Stimulated activated CD8-positive, alpha-beta memory T cell treated with anti-CD3 and anti-CD28 coated beads, Interleukin-15, amount 100 ng/mL, for 48 hours (primary cell): ENCODE measurements around the gene TMEM87A.

Source experiments
- DNase-seq, 2 donors: peaks; one replicate each; pipeline ENCODE4 v3.0.0-alpha.2; 2020; ENCODE audit warnings: low read depth in 2 of 2

TMEM87A gene

GRCh38 chr15:42207674-42208579 is 65.3 kb downstream of the TMEM87A start, which contains the start of gene VPS39:
Gene VPS39, minus strand, starts transcription at chr15:42208304. Its CDS starts 151 bp downstream, at chr15:42208153.
- DNase-seq = peak; percentile 75

GRCh38 chr15:42206406-42206805 is 66.8 kb downstream of the TMEM87A start:
- no peak for DNase-seq

- DNase-seq = no peak
Observed at GRCh38 chr15:42203891-42204290, 69.3 kb downstream of the TMEM87A start.

GRCh38 chr15:42202653-42203052 is 70.6 kb downstream of the TMEM87A start:
- DNase-seq = no peak

GRCh38 chr15:42201801-42202200 is 71.4 kb downstream of the TMEM87A start:
- DNase-seq = no peak

GRCh38 chr15:42199126-42199525 is 74.1 kb downstream of the TMEM87A start:
- no peak for DNase-seq

- no peak for DNase-seq
Observed at GRCh38 chr15:42198516-42198915, 74.7 kb downstream of the TMEM87A start.

DNA sequence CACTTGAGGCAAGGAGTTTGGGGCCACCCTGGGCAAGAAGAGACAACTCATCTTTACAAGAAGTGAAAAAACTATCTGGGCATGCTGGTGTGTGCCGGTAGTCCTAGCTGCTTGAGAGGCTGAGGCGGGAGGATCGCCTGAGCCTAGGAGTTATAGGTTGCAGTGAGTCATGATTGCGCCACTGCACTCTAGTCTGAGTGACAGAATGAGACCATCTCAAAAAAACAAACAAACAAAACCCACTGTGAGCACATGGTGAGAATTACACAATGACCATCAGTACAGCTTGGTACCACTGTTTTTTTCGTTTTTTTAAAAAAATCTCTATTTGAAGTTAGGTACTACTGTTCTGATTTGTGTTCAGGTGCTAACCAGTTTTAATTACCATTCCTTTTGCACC is 78.7 kb downstream of the TMEM87A start:
- peak in 1 of 2 donors; percentile 8 for DNase-seq

DNA sequence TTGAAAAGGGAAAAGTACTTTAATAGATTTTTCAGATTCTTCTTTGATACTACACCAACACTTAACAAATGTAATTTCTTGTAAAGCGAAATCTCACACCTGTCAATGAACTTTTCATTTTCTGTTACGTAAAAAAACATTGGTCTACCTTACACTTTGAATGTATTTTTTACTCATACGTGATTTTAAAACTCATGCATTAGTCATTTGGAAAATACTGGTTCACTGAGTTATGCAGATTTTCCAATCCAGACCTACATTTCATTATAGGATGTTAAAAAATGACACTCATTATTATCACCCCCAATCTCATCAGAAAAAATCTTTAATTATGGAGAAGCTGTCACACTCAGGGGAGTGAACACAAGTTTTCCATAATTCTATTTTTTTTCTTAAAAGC is 79.8 kb downstream of the TMEM87A start:
- DNase-seq = no peak

GRCh38 chr15:42191610-42192346 is 81.5 kb downstream of the TMEM87A start:
- DNase-seq = no peak

DNA sequence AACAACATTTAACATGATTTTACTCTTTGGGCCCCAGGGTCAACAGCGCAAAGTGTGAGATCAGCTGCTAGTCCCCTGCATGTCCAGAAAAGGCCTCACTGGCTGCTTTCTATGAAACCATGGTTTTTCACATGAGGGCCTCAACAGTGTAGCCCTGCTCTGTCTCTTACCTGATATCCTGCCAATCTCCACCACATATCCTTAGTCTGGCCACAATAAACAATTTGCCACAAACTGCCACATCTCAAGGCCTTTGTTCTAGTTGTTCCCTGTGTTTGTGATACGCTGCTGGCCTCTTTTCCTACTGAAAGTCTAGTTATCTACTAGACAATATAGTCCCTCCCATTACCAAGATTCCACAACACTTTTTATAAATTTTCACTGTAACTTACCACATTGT is 82.9 kb downstream of the TMEM87A start:
- no peak for DNase-seq

GRCh38 chr15:42185801-42186200 is 87.4 kb downstream of the TMEM87A start:
- no peak for DNase-seq

DNA sequence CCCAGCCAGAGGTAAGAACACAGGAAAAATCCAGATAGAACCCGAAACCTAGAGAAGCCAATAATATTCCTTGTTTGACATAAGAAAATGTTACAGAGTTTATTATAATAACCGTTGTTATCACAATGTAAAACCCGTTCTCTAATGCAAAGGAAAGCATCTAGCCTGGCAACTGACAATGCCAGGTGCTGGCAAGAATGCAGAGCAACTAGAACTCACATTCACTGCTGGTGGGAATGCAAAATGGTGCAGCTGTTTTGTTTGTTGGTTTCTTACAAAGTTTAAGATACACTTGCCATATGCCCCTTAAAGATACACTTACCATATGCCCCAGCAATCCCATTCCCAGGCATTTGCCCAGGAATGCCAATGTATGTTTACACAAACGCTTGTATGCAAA is 88.5 kb downstream of the TMEM87A start:
- DNase-seq = no peak

- DNase-seq = no peak
Observed at GRCh38 chr15:42184296-42184695, 88.9 kb downstream of the TMEM87A start.

DNA sequence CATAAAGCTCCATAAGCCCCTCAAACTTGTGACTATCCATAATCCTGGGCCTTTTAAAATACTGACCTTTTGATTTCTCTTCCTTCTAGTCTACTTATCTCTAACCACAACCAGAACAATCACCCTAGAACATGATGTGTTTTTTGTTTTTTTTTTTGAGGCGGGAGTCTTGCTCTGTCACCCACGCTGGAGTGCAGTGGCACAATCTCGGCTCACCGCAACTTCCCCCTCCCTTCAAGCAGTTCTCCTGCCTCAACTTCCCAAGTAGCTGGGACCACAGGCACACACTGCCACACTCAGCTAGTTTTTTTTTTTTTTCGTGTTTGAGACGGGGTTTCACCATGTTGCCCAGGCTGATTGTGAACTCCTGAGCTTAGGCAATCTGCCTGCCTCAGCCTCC is 90.3 kb downstream of the TMEM87A start:
- no peak for DNase-seq

- no peak for DNase-seq
Observed at GRCh38 chr15:42182328-42182886, 90.8 kb downstream of the TMEM87A start.

DNA sequence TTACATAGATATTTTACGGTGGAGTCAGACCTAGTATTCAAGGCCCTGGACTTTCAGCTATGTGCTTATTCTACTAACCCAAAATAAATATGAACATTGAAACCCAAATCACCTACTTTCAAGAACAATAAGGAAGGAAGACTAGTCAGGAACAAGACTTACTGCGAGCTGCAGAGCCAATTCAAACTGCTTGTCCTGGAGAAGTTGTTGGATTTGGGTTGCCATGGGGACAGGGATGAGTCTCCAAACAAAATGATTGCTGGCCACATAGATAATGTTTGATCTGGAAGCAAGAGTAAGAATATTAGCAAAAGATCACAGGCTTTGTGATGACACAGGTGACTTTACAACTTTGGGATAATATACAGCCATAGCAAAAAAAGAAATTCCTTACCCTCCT is 95.2 kb downstream of the TMEM87A start:
- DNase-seq = no peak

- DNase-seq = no peak
Observed at GRCh38 chr15:42175671-42176070, 97.6 kb downstream of the TMEM87A start.

GRCh38 chr15:42172475-42172874 is 100.8 kb downstream of the TMEM87A start:
- DNase-seq = no peak

DNA sequence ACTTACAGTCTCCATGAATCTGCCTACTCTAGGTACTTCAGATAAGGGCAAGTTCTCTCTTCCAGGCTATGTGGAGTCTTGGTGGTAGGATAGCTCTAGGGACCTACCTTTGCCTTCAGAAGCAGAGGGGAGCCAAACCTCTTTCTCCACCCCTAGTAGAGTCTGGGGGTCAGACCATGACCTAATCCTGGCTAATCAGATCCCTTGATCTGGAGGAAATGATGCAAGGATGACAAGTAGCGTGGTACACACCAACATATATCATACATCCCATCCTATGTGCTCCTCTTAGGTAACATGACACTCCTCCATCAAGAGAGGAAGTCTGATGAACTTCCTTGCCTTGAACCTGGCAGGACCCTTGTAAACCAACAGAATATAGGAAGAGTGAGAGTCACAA is 101.4 kb downstream of the TMEM87A start:
- no peak for DNase-seq

- no peak for DNase-seq
Observed at GRCh38 chr15:42171122-42171521, 102.1 kb downstream of the TMEM87A start.

- DNase-seq = no peak
Observed at GRCh38 chr15:42166225-42166940, 106.8 kb downstream of the TMEM87A start.
